HG03280 (cell line): ENCODE measurements around the gene ZFHX3.

Experiments
- ATAC-seq: cut with Tn5 transposase; IDR thresholded peaks from one replicate; pipeline ENCODE4 v1.9.1; 2021; ENCODE audit warnings: mild to moderate bottlenecking, moderate library complexity; ENCODE audit not compliant: unreplicated experiment

Gene ZFHX3

DNA sequence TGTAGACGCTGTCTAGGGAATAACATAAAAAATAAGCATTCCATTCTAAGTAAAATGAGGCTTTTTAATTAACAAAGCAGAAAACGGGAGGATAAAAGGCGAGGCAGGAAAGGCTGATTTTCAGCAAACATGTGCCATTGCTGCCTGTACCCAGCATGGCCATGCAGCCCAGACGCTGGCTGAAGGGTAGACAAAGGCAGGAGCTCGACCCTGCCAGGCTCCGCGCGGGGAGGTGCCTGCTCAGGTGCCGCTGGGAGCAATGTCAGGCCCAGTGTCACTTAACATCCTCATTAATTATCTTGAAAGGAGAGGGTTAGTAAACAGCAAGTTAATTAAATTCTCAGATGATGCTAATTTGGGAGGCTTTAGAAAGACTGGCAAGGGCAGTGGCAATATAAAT, 136.0 kb downstream of the ZFHX3 start:
- ATAC-seq, result no peak

- no peak for ATAC-seq
Observed at GRCh38 chr16:72910875-72911274, 137.1 kb downstream of the ZFHX3 start.

DNA sequence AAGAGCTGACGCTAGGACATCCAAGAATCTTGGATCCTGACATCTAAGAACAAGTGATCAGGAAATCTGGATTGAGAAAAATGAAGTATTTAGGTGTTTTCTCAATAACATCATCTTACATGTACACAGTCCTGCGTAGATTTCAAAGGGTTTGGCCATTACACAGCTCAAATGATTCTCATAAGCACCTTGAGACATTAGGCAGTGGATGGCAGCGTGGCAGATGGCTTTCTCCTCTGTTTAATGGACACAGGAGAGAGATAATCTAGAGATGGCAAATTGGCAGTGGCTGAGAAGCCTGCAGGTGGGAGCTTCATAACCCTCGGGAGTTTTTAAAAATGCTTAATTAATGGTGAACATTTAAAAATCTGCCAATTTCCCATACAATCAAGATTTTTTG, 137.5 kb downstream of the ZFHX3 start:
- no peak for ATAC-seq

- ATAC-seq, result no peak
Observed at GRCh38 chr16:72909196-72909595, 138.7 kb downstream of the ZFHX3 start.

DNA sequence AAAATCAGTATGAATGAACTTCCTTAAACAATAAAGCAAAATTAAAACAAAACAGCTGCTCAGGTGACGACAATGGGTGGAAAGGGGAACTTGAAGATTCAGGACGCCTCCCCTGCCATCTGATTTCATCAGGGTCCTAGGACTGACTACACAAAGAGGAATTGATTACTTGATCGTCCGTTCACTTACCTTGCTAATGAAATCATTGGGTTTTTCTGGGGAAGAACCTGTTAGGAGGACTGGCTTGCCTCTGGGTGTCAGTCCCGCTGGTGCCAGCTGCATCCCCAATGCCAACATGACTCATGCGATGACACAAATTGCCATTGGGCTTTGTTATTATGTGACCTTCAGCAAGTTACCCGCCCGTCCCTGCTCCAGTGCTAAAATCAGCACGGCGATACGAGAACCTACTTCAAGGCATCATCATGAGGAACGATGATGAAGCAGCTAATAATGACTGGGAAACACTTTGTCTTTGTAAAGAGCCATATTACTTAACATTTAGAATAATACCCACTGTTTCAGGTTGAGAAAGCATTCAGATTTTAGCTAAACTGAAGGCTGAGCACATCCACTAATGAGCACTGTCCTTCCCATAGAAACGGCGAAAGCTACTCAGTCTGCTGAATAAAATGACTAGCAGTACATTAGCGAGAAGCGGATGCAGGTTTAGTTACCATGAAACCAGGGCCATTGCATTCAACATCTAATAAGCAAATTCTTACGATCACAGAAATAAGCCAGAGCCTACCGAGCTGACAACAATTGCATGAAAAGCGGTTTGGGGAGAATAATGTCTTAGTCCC, 139.4 kb downstream of the ZFHX3 start:
- ATAC-seq, result no peak

GRCh38 chr16:72905581-72905980, 142.3 kb downstream of the ZFHX3 start:
- ATAC-seq, result no peak

GRCh38 chr16:72903176-72903575, 144.8 kb downstream of the ZFHX3 start:
- no peak for ATAC-seq

DNA sequence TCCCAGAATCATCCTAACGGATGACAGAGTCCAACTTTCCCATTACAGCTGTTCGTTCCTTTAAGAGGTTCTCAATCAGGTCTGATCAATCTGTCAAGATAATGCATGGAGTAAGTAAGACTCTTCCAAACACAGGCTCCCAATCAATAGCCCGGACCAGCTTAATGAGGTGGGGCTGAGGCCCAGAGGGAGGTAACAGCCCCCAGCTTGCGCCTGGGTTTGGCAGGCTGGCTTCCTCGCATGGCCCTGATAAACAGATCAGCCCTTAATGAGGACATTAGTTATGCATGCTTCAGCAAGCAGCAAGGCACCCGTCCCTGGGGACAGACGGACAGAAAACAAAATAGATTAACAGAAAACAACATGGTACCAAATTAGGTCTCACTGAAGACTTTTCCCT, 145.7 kb downstream of the ZFHX3 start:
- no peak for ATAC-seq

GRCh38 chr16:72901000-72901627, 146.8 kb downstream of the ZFHX3 start:
- ATAC-seq, result no peak

- ATAC-seq, result no peak
Observed at GRCh38 chr16:72898216-72898825, 149.6 kb downstream of the ZFHX3 start.

GRCh38 chr16:72897707-72898106, 150.2 kb downstream of the ZFHX3 start:
- no peak for ATAC-seq

DNA sequence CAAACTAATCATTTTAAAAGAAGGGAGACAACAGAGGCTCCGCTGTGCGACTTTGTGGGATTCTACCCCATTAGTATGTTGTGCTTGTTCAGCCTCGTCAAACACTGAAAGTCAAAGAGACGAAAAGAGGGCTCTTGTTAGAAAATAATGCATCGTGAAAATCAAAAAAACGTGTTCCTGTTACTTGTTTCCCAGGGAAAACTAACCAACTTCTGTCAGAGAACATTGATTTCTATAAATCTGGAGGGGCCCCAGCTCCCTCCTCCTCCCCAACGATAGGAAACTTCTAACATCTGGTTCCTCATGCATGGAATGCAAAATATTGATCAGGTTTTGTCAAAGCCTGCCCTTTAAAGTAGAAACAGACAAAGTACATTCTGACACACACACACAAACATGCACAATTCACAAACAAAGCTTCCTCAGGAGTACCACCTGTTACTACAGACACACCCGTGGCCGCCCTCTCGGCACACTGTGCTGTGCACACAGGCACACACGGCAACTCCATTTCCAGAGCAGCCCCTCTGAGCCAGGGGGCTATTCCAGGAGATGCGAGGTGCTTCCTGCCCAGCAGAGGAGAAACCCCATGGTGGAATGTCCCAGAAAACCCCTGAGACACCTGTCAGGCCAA, 151.3 kb downstream of the ZFHX3 start:
- no peak for ATAC-seq

GRCh38 chr16:72895951-72896350, 152.0 kb downstream of the ZFHX3 start:
- no peak for ATAC-seq

DNA sequence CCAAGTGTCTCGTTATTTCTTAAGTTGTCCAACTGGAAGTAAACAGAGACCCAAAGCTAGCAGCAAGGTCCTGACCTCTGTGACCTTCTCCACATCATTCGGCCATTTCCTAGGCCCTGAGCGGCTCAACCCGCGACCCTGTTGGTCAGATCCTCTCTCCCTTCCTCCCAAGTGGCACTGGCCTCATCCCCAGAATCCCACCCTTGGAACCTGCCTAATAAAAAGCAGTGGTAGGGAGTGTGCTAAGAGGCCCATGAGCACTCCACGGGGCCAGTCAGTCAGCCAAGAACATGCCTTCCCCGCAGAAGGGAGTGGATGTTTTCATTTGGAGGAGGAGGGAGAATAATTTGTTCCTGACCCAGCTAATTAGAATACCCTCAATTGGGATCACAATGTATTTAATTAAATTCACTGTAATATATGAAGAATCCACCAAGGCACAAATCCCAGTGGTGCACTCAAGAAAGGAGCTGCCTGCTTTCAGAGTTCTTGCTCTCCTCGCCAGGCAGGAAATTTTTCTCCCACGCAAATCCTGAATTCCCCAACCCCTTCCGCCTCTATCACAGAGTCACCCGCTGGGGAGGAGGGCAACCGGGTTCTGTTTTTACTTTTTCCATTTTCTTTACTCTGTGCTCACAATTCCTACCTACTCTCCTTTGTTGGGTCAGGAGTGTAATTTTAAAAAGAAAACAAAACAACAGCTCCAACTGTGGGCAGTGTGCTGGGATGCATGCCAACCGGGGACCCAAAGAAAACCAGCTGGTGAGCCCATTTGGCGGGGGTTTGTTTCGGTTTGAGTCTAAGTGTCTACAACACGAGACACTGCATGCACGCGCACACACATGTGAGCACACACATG, 153.4 kb downstream of the ZFHX3 start:
- ATAC-seq, result no peak

DNA sequence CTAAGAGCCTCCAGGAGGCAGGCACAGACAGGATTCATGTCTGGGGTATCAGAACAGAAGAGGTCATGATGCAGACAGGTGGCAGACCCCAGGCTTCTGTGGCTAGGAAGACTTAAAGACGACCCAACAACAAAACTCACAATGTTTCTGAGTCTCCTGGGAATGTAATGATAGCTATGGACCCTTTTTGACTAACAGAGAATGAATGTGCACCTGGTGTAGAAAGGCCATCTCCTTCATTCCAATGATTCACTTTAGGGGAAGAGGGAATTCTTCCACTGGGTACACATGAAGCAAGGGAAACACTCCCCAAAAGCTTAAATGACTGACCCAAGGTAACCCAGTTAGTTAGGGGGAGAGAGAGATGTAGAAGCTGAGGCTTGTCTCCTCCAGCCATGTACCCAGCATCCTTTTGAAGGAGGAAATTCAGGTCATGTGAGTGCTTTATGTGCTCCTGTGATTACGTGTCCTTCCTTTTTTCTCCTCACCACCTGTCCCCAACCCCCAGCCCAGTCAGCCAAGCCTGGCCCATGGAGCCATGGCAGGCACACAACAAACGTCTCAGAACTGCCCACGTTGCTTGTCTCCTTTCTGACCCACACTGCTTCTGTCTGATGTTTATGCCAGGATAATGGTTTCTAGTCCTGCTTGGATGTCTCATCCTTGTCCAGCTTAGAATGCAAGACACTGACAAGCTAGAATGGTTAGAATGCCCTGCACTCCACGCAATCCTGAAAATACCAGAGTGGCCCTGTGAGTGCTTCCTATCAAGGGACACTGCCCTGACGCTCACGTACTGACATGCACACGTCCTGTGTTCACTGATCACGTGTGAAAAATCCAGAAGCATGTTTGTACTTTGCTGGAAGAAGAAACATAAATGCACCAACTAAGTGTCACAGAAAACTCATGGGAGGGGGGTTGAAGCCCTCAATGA, 156.4 kb downstream of the ZFHX3 start:
- no peak for ATAC-seq

DNA sequence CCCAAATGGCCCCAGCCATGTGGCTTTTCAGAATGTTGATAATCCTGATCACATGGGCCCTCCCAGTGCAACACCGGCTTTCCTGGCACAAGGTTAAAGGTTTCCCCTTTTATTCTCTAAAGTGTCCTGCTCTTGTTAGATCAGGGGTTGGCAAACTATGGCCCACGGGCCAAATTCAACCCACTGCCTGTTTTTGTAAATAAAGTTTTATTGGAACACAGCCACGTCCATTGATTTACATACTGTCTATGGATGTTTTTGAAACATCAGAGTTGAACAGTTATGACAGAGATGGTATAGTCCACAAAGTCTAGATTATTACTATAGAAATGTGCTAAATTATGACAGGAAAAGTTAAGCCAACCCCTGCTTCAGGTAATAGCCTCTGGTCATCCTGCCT, 157.3 kb downstream of the ZFHX3 start:
- ATAC-seq, result no peak

GRCh38 chr16:72889616-72890582, 158.0 kb downstream of the ZFHX3 start:
- ATAC-seq, result no peak

GRCh38 chr16:72887537-72887936, 160.4 kb downstream of the ZFHX3 start:
- no peak for ATAC-seq
